ENCODE measurements around the gene MSH5. TPM values are rescaled to one million over a fixed set of nuclear protein-coding genes. Genes with fewer than 3 reads are reported as not detected.

The MSH5 gene
- total and polyA plus RNA-seq, 9 of the 15 experiments (the other 6 are each of a cell fraction or from before 2014, with no cell fraction given): 12.5 to 104 (median 46.6) TPM

GRCh38 chr6:31737315-31737990 is 2.4 kb upstream of the MSH5 start (continued):
- 0 out of 2 replicates have a peak, but pooled peaks have one; percentile 62 for TF ChIP-seq PATZ1 (CRISPR knock-in tag; IDR thresholded peaks at IDR 0.05; ENCODE audit: borderline replicate concordance)
- TF ChIP-seq ZNF444 (CRISPR knock-in tag; IDR thresholded peaks at IDR 0.05): peak; percentile 28
- no peak for TF ChIP-seq ZNF764 (CRISPR knock-in tag; IDR thresholded peaks at IDR 0.05; ENCODE audit: low read depth)
- TF ChIP-seq SMAD3 (CRISPR knock-in tag; conservative IDR thresholded peaks at IDR 0.05): 0 out of 2 replicates have a peak, but pooled peaks have one; percentile 40
- no peak for TF ChIP-seq FUS (optimal IDR thresholded peaks at IDR 0.05; ENCODE audit: low read depth, low read length)
- peak; percentile 89; the same call in 1 of the 2 replicates for TF ChIP-seq ZNF830 (CRISPR knock-in tag; IDR thresholded peaks at IDR 0.05)
- TF ChIP-seq ZBTB17 (CRISPR knock-in tag; IDR thresholded peaks at IDR 0.05): 0 out of 2 replicates have a peak, but pooled peaks have one; percentile 24
- TF ChIP-seq CC2D1A (IDR thresholded peaks at IDR 0.05): peak; percentile 32; the same call in 1 of the 2 replicates
- TF ChIP-seq MCM7 (IDR thresholded peaks at IDR 0.05): 0 out of 4 replicates have a peak, but pooled peaks of 1 of the 2 experiments have one; percentile 40
- TF ChIP-seq CBFB (CRISPR knock-in tag; IDR thresholded peaks at IDR 0.05): no peak
- TF ChIP-seq NR2C2 (CRISPR knock-in tag; IDR thresholded peaks at IDR 0.05): peak; percentile 32; the same call in 1 of the 2 replicates
- no peak for TF ChIP-seq NR2C2 (tag; IDR thresholded peaks at IDR 0.05)
- TF ChIP-seq RBM14 (IDR thresholded peaks at IDR 0.05; ENCODE audit: borderline replicate concordance, insufficient read depth, low read depth, low read length): no peak
- TF ChIP-seq ZNF740 (CRISPR knock-in tag; IDR thresholded peaks at IDR 0.05): no peak
- peak in 1 of 2 experiments; percentile 52; a peak in 1 of 4 replicates for TF ChIP-seq ZNF740 (tag; IDR thresholded peaks at IDR 0.05)
- no peak for TF ChIP-seq ZNF717 (CRISPR knock-in tag; IDR thresholded peaks at IDR 0.05)
- peak; percentile 81; the same call in 1 of the 2 replicates for TF ChIP-seq ZNF57 (CRISPR knock-in tag; IDR thresholded peaks at IDR 0.05)
- 0 out of 2 replicates have a peak, but pooled peaks have one; percentile 52 for TF ChIP-seq FOXP1 (CRISPR knock-in tag; IDR thresholded peaks at IDR 0.05)
- TF ChIP-seq ARID2 (IDR thresholded peaks at IDR 0.05): peak; percentile 77
- no peak for TF ChIP-seq SFPQ (IDR thresholded peaks at IDR 0.05; ENCODE audit: low read depth, low read length)
- TF ChIP-seq SUPT5H (IDR thresholded peaks at IDR 0.05): no peak
- peak; percentile 73; the same call in 1 of the 2 replicates for TF ChIP-seq DNMT1 (IDR thresholded peaks at IDR 0.05)
- peak; percentile 28; the same call in 1 of the 2 replicates for TF ChIP-seq ZBTB2 (IDR thresholded peaks at IDR 0.05)
